ENCODE data around the gene PALB2.
A peak's percentile ranks its signal among the peaks of the same experiment; 100 is the strongest.

Gene PALB2

DNA sequence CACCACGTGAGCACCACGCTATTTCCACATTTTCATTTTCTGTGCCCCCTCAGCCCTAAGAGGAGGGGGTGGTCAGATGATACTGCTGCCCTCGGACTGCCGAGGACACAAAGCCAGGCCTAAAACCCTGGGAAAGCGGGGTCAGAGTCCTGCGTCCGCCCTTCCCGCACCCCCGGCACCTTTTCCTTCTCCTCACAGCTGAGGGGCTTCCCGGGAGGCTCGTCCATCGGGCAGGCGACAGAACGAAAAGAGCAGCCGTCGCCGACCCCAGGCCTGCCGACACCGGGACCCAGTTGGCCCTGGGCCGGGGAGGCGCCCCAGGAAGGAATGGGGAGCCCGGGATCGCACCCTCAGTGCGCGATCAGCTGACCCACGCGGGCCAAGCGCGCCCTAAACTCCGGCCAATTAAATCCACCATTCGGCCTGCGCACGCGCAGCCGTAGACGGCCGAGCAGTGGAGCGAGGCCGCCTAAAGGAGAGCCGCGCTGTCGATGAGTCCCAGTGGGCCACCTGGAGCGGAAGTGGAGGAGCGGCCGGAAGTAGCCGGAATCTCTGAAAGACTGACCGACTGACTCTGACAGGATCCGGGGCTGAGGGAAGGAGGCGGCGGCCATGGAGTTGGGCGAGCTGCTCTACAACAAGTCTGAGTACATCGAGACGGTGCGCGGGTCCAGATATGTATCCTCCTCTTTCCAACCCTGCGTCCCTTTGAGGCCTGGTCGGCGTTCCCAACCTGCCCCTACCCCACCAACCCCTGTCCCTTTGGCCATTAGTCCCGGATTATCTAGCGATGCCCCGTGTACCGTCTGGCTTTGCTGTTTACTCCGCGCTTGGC is at the start of gene PALB2, which contains the start of gene DCTN5:
TSS of gene PALB2 (minus strand) at position 380 of the 835 bp plus-strand sequence. CDS start at position 227, 153 bp downstream.
TSS of gene DCTN5 (plus strand) at position 536 of the 835 bp plus-strand sequence. CDS start at position 613, 77 bp downstream.
- TF ChIP-seq CTCF (IDR thresholded peaks at IDR 0.05; ENCODE audit: low read depth, low read length): no peak
- H3K4me3 ChIP-seq (replicated peaks in 1 of 2; ENCODE audit: low read depth in 2 of 2, low read length in 2 of 2): peak within 1 kb of the TSS; percentile 98 to 100
- peak; percentile 94 for DNase-seq (ENCODE audit: low read depth in 2 of 2)

- no peak overlapping the region for H3K4me3 ChIP-seq (replicated peaks in 1 of 2; ENCODE audit: low read depth in 2 of 2, low read length in 2 of 2)
- no peak for TF ChIP-seq CTCF (IDR thresholded peaks at IDR 0.05; ENCODE audit: low read depth, low read length)
- no peak for DNase-seq (ENCODE audit: low read depth in 2 of 2)
Measured at GRCh38 chr16:23689442-23690187, 48.5 kb upstream of the PALB2 start.

DNA sequence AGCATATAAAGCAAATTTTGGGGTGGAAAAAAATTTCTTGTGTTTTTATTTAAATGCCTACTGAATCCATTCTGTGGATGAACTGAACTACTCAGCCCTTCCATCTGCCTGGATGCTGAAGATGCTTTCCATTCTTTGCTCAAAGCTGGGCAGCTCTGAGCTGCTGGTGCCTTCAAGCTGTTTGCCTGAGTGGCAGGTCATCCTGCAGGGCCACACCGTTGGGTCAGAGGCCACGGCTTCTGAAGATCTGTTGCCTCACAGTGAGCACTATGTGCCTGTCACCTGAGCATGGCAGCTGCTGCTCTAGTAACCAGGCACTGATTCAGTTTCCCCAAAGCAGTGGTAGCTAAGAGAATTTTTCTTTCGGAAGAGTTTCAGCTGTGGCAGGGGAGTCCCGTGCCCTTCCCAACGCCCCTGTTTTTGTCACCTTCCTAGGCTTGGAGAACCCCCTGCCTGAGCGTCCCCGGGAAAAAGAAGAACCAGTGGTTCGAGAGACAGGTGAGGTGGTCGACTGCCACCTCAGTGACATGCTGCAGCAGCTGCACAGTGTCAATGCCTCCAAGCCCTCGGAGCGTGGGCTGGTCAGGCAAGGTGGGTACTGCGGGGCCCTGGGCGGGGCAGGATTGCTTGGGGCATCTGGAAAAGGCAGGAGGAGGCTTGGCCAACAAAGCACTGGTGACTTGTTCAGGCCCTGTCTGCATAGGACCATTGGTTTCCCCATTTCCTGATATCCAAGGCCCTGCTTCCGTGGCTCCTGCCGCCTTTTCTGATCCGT is 46.1 kb upstream of the PALB2 start:
- no peak for DNase-seq (ENCODE audit: low read depth in 2 of 2)

GRCh38 chr16:23683487-23683886 is 42.4 kb upstream of the PALB2 start:
- no peak overlapping the region for H3K4me3 ChIP-seq (replicated peaks in 1 of 2; ENCODE audit: low read depth in 2 of 2, low read length in 2 of 2)
- no peak for DNase-seq (ENCODE audit: low read depth in 2 of 2)
- TF ChIP-seq CTCF (IDR thresholded peaks at IDR 0.05; ENCODE audit: low read depth, low read length): no peak

More for the DNA sequence above, 46.1 kb upstream of the PALB2 start:
- no peak overlapping the region for H3K4me3 ChIP-seq (replicated peaks in 1 of 2; ENCODE audit: low read depth in 2 of 2, low read length in 2 of 2)
- TF ChIP-seq CTCF (IDR thresholded peaks at IDR 0.05; ENCODE audit: low read depth, low read length): no peak

DNA sequence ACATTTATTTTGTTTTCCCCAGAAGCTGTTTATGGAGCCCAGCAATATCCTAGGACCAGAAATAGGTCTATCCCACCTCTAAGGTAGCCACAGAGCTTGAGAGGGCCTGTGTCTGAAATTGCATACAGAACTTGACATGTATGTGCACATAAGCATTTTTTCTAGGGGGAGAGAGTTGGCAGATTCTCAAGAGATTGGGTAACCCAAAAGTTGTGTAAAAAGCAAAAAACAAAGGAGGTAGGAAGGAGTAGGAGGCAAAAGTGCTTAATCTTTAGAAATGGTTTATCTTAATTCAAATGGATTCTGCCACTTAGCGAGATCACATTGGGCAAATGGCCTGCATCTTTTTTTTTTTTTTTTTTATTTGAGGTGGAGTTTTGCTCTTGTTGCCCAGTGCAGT is 41.1 kb upstream of the PALB2 start:
- peak; percentile 67 to 76 for DNase-seq (ENCODE audit: low read depth in 2 of 2)
- TF ChIP-seq CTCF (IDR thresholded peaks at IDR 0.05; ENCODE audit: low read depth, low read length): no peak

GRCh38 chr16:23679986-23680336 is 38.9 kb upstream of the PALB2 start:
- H3K4me3 ChIP-seq (replicated peaks in 1 of 2; ENCODE audit: low read depth in 2 of 2, low read length in 2 of 2): peak overlapping the region; percentile 65 to 73
- no peak for TF ChIP-seq CTCF (IDR thresholded peaks at IDR 0.05; ENCODE audit: low read depth, low read length)

More for the DNA sequence above, 41.1 kb upstream of the PALB2 start:
- H3K4me3 ChIP-seq (replicated peaks in 1 of 2; ENCODE audit: low read depth in 2 of 2, low read length in 2 of 2): no peak overlapping the region

More at GRCh38 chr16:23679986-23680336, 38.9 kb upstream of the PALB2 start:
- no peak for DNase-seq (ENCODE audit: low read depth in 2 of 2)

Data from cardiac fibroblast (primary cell).